GM06990 (cell line): ENCODE measurements around the gene MAGED4B.
"Not testable (repeated sequence)": the region's sequence is repeated elsewhere in the genome, so short reads cannot be mapped to it uniquely, and the experiment has no call there.

Source experiments
- DNase-seq: peaks from one replicate; pipeline ENCODE4 v3.0.0-alpha.2; 2011; ENCODE audit not compliant: insufficient read length; ENCODE audit errors: extremely low read depth
- H3K27me3 ChIP-seq: replicated peaks from 2 replicates; pipeline ENCODE4 v1.6.0; 2011; ENCODE audit warnings: low read length; ENCODE audit not compliant: control insufficient read depth, insufficient read depth
- H3K36me3 ChIP-seq: 2 replicates; pipeline ENCODE4 v1.5.1; 2011; ENCODE audit warnings: low read length; ENCODE audit not compliant: control insufficient read depth, insufficient read depth
- H3K4me3 ChIP-seq: replicated peaks from 2 replicates; pipeline ENCODE4 v1.5.1; 2011; ENCODE audit warnings: low read depth, mild to moderate bottlenecking, control low read depth, low read length
- TF ChIP-seq, protein P1 (sequence below): IDR thresholded peaks from 2 replicates; pipeline ENCODE4 v1.5.1; 2011; ENCODE audit warnings: low read length, control low read depth, mild to moderate bottlenecking, inconsistent platforms; ENCODE audit not compliant: insufficient read depth, poor library complexity, severe bottlenecking

The MAGED4B gene

DNA sequence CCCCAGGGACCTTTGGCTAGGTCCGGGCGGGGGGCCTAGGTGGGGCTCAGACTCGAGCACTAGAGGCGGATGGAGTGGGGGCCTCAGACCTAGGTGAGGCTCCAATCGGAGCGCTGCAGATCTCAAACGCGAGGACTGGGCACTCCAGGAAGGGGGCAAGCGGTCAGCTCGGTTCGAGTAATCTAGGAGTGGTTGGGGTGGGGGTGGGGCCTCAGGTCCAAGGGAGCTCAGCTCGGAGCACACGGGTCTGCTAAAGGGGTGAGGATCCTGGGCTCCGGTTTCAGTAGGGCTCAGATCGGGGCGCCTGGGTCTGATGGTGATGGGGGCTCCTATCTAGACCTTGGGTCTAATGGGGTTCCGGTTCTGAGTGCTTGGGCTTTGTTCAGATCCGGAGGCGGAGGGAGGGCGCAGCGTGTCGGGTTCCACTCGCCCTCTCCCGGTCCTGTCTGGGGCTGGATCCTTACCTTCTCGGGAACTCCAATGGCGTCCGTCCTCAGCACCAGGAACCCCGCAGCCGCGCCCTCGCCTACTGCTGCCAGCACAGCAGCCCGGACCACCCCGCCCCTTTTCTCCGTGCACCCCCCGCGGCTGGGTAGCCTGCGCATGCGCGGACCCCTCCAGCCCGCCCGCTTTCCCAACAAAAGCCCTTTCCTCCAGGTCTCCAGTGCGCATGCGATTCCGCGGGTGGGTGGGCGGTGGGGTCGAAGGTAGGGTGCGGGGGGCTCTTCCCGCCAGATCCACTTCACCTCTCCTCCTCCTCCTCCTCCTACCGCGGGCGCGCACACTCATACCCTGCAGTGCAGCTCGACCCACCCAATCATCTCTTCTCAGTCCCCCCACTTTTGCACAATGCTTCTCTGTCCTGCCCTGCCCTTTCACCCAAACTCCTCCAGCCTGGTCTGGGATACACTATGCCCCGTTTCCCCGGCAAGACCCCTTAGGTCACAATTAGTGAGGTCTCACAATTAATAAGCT lies at the start of gene MAGED4B:
TSS of gene MAGED4B (minus strand) at position 518 of the 975 bp plus-strand sequence. CDS start 1,011 bp downstream, outside the sequence.
- H3K4me3 ChIP-seq, DNase-seq: not testable (repeated sequence)

GRCh38 chrX:52118262-52118661 lies 49.3 kb upstream of the MAGED4B start:
- TF ChIP-seq, protein P1, sequence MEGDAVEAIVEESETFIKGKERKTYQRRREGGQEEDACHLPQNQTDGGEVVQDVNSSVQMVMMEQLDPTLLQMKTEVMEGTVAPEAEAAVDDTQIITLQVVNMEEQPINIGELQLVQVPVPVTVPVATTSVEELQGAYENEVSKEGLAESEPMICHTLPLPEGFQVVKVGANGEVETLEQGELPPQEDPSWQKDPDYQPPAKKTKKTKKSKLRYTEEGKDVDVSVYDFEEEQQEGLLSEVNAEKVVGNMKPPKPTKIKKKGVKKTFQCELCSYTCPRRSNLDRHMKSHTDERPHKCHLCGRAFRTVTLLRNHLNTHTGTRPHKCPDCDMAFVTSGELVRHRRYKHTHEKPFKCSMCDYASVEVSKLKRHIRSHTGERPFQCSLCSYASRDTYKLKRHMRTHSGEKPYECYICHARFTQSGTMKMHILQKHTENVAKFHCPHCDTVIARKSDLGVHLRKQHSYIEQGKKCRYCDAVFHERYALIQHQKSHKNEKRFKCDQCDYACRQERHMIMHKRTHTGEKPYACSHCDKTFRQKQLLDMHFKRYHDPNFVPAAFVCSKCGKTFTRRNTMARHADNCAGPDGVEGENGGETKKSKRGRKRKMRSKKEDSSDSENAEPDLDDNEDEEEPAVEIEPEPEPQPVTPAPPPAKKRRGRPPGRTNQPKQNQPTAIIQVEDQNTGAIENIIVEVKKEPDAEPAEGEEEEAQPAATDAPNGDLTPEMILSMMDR, result no peak
- H3K4me3 ChIP-seq, result no peak overlapping the region
- H3K27me3 ChIP-seq, result no peaks in the 10 kb centered on the region
- no peaks in the 10 kb centered on the region for H3K36me3 ChIP-seq
- DNase-seq, result no peak

More for the DNA sequence above, at the start of gene MAGED4B:
- H3K27me3 ChIP-seq, H3K36me3 ChIP-seq: not testable (repeated sequence)

DNA sequence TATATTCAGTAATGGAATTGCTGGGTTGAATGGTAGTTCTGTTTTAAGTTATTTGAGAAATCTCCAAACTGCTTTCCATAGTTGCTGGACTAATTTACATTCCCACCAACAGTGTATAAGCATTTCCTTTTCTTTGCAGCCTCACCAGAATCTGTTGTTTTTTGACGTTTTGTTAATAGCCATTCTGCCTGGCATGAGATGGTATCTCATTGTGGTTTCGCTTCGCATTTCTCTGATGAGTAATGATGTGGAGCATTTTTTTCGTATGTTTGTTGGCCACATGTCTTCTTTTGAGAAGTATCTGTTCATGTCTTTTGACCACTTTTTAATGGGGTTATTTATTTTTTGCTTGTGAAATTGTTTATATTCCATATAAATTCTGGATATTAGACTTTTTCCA lies 13.6 kb upstream of the MAGED4B start:
- DNase-seq, result no peak
- TF ChIP-seq, protein P1, result no peak

DNA sequence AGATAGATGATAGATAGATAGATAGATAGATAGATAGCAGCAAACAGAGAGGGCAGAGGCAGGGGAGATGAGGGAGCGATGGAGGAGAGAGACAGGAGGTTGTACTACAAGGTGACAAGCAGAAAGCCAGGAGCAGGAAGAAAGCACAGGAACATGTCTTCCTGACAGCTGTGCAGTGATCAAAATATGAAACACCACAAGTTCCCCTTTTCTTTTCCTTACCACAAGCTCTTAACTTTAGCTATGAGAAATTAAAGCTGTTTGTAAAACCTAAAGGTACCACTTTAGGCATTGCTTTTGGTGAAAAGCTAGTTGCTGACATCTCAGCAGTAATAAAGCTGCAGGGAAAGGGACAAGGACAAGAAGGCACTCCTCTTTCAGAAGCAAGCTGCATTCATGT lies 9.1 kb upstream of the MAGED4B start:
- no peaks in the 10 kb centered on the region for H3K36me3 ChIP-seq
- H3K4me3 ChIP-seq, result no peak overlapping the region
- TF ChIP-seq, protein P1, result no peak
- DNase-seq, result no peak
- H3K27me3 ChIP-seq, result no peaks in the 10 kb centered on the region

More for the DNA sequence above, 13.6 kb upstream of the MAGED4B start:
- Histone ChIP-seq H3K4me3 (no peak overlapping the region), H3K36me3 (no peaks in the 10 kb centered on the region), H3K27me3 (no peaks in the 10 kb centered on the region)

DNA sequence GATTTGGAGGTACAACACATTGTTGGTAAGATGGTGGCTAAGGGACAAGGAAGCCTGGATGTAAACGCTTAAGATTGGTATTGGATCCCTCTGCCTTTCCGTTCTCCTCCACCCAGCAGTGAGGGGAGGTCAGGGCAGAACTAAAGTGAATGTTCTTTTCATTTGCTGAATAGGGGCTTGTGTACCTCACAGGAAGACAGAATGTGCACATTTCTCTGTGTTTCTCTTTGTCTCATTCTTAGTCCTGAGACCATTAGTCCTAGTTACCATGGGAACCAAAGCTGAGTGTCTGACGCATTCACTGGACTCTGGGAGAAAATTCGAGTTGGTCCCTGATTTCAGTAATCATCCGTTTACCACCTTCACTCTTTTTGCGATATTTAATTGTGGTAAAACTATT lies 26.7 kb downstream of the MAGED4B start:
- not testable (repeated sequence) for DNase-seq, H3K27me3 ChIP-seq, H3K4me3 ChIP-seq, H3K36me3 ChIP-seq

DNA sequence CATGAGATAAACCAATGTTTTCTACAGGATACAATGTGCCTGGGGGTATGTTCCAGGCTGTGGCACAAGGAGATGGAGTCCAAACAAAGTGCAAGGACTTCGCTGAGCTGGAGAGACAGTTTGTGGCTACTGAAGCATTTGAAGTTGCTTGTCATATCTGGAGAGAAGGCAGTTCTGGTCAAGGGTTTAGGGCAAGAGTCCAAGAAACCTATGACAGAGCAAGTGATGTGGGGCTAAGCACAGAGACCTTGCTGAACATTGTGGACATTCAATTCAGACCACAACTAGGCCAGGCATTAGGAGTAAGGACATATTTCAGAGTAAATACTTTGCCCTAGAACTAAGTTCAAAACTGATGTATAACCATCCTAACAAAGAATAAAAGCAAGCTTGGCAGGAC lies 34.8 kb downstream of the MAGED4B start:
- no peak overlapping the region for H3K4me3 ChIP-seq
- H3K36me3 ChIP-seq, result no peaks in the 10 kb centered on the region
- TF ChIP-seq, protein P1, result no peak
- no peak for DNase-seq
- H3K27me3 ChIP-seq, result no peaks in the 10 kb centered on the region
